Uterus (tissue), 4 donors: ENCODE data around the gene ZDHHC5. TPM values are rescaled to one million over a fixed set of nuclear protein-coding genes. Genes with fewer than 3 reads are reported as not detected.
A peak's percentile ranks its signal among the peaks of the same experiment; 100 is the strongest.

Experiments
- DNase-seq, 2 donors: peaks; one replicate each; pipeline ENCODE4 v3.0.0-alpha.2; 2019 to 2020
- H3K27ac ChIP-seq, 2 donors: fragments of 200-600 bp; sonication (generic); 1 replicate in 1 of 2; 2 replicates in 1 of 2; pipeline ENCODE4 v1.5.1; 2016 to 2018
- H3K27me3 ChIP-seq, 2 donors: fragments of 200-600 bp; sonication (generic); one replicate each; pipeline ENCODE4 v1.5.1; 2018 to 2019; ENCODE audit warnings: control low read depth in 1 of 2
- H3K36me3 ChIP-seq, 2 donors: fragments of 200-600 bp; sonication (generic); one replicate each; pipeline ENCODE4 v1.5.1; 2019; ENCODE audit warnings: control low read depth in 1 of 2
- H3K4me1 ChIP-seq, 2 donors: fragments of 200-600 bp; sonication (generic); one replicate each; pipeline ENCODE4 v1.5.1; 2018 to 2019; ENCODE audit warnings: control low read depth in 1 of 2
- H3K4me3 ChIP-seq, 2 donors: fragments of 200-600 bp; sonication (generic); 1 replicate in 1 of 2; 2 replicates in 1 of 2; pipeline ENCODE4 v1.5.1; 2018 to 2019; ENCODE audit warnings: mild to moderate bottlenecking in 1 of 2
- H3K9me3 ChIP-seq, 2 donors: fragments of 200-600 bp; sonication (generic); one replicate each; pipeline ENCODE4 v1.5.1; 2019; ENCODE audit warnings: control low read depth in 1 of 2
- POLR2A ChIP-seq, 2 donors: fragments of 450-650 bp; IDR thresholded peaks; one replicate each; pipeline ENCODE4 v1.6.1; 2016; ENCODE audit warnings: antibody characterized with exemption in 2 of 2, mild to moderate bottlenecking in 1 of 2, moderate library complexity in 1 of 2
- intact Hi-C: fragments of 100-400 bp; cut with DNase I; formaldehyde crosslinking; loops from one replicate; pipeline ENCODE4 v1.15.1; 2023; ENCODE audit warnings: low total_unique reads
- total RNA-seq, 4 donors: library from RNA; depleted of rRNA in 3 of 4; stranded (reverse); fragments of >200 nt in 3 of 4; gene quantifications; one replicate each; pipeline versions ENCODE4 v1.1.0 to v1.2.4, GENCODE V29; 2014 to 2023
- TF ChIP-seq, protein P1 (sequence below), 4 experiments: fragments of 200-600 bp in 2 of 4; fragments of 450-650 bp in 2 of 4; sonication (generic) in 2 of 4; IDR thresholded peaks; one replicate each; pipeline ENCODE4 v1.5.1; 2016 to 2019; ENCODE audit warnings: antibody characterized with exemption in 4 of 4, mild to moderate bottlenecking in 2 of 4, moderate library complexity in 1 of 4
- donor health status: DM: yes; HTN: yes; CAD: no.

ZDHHC5 gene
- total RNA-seq, 4 donors from 2014 or later: 27.2 to 50.6 (median 34.6) TPM

DNA sequence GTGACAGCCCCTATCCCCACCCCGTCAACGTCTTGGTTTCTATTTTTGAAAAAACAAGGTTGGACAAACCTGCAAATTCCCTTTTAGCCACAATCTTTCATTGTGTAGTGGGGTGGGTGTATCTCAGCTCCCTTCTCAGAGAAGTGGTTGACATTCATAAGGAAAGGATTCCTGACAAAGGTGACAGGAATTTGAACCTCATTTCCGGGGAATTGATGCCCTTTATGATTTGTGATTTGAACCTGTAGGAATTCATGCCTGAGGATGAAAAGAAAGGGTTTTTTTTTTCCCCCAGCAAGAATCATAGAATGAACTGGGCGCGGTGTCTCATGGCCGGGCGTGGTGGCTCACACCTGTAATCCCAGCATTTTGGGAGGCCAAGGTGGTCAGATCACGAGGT lies 32.7 kb upstream of the ZDHHC5 start:
- no peak overlapping the region for H3K4me3 ChIP-seq
- H3K4me1 ChIP-seq: peaks cover 0 to 14% of the 10 kb centered on the region in 2 donors
- intact Hi-C loops: loop anchor here (5.0 kb wide), 1 partner anchor 68 kb away; the partner anchor contains the start of gene UBE2L6
- H3K27me3 ChIP-seq: no peaks in the 10 kb centered on the region
- DNase-seq: no peak
- no peaks in the 10 kb centered on the region for H3K9me3 ChIP-seq
- no peak for TF ChIP-seq POLR2A (IDR thresholded peaks at IDR 0.05)
- TF ChIP-seq, protein P1, sequence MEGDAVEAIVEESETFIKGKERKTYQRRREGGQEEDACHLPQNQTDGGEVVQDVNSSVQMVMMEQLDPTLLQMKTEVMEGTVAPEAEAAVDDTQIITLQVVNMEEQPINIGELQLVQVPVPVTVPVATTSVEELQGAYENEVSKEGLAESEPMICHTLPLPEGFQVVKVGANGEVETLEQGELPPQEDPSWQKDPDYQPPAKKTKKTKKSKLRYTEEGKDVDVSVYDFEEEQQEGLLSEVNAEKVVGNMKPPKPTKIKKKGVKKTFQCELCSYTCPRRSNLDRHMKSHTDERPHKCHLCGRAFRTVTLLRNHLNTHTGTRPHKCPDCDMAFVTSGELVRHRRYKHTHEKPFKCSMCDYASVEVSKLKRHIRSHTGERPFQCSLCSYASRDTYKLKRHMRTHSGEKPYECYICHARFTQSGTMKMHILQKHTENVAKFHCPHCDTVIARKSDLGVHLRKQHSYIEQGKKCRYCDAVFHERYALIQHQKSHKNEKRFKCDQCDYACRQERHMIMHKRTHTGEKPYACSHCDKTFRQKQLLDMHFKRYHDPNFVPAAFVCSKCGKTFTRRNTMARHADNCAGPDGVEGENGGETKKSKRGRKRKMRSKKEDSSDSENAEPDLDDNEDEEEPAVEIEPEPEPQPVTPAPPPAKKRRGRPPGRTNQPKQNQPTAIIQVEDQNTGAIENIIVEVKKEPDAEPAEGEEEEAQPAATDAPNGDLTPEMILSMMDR (IDR thresholded peaks at IDR 0.05): no peak
- no peaks in the 10 kb centered on the region for H3K36me3 ChIP-seq
- no peak overlapping the region for H3K27ac ChIP-seq

DNA sequence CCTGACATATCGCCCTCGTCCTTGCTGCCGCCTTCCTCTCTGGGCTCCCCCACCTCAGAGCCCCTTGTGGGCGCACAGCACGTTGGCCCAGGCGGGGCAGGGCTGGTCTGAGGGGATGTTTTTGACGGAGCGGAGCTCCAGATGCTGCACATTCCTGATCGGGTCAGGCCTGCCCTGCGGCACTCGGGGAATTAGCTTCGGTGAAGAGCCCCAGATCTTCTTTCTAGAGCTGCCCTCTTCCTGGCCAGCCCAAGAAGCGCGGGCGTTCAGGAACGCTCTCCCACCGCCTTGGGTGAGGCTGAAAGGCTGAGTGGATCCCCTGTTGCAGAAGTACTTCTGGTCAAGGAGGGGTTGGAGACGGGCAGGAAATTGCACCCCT lies 30.3 kb upstream of the ZDHHC5 start:
- TF ChIP-seq, protein P1 (IDR thresholded peaks at IDR 0.05): no peak
- no peak for TF ChIP-seq POLR2A (IDR thresholded peaks at IDR 0.05)
- H3K4me1 ChIP-seq: peaks cover 0 to 14% of the 10 kb centered on the region in 2 donors
- H3K27ac ChIP-seq: peak overlapping the region; percentile 93 to 95
- no peaks in the 10 kb centered on the region for H3K36me3 ChIP-seq
- intact Hi-C loops: loop anchor here (5.0 kb wide), 1 partner anchor 70 kb away; the partner anchor contains the start of gene UBE2L6
- H3K27me3 ChIP-seq: no peaks in the 10 kb centered on the region
- H3K9me3 ChIP-seq: no peaks in the 10 kb centered on the region
- peak in 1 of 2 donors; percentile 31 for DNase-seq
- H3K4me3 ChIP-seq: peak overlapping the region; percentile 66 to 76

DNA sequence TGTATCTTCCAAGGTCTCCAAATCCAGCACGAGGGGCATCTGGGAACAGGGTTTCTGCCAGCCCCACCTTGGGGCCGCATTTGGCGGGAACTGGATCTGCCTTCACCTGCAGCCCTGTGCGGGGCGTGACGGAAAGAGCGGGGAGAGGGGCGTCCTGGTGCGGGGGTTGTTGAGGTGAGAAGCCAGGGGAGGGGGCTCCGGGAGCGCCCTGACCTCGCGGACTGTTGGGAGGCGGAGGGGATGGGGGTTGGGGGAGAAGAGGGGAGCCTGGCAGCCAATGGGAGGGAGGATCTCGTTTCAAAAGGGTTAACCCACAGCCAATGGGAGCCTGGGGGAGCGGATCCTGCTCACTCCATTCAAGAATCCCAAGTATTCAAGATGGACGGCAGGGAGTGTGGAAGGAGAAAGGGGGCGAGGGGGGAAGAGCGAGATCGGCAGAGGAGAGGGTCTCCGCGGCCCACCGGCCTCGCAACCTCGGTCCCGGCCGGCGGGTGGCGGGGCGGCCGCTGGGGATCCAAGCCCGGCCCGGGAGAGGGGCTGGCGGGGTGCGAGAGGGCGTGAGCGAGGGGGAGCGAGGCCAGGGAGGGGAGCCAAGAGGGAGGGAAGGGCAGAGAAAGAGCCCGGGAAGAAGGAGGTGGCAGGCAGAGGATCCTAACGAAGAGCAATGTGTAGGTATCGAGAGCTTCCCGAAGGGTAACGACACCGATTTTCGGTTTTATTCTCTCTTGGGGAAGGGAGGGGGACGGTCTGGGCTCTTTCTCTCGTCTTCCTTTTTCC lies 29.7 kb upstream of the ZDHHC5 start:
- Histone ChIP-seq H3K27me3 (no peaks in the 10 kb centered on the region), H3K36me3 (no peaks in the 10 kb centered on the region), H3K9me3 (no peaks in the 10 kb centered on the region), H3K4me1 (peaks cover 0 to 14% of the 10 kb centered on the region in 2 donors), H3K27ac (peak overlapping the region; percentile 93 to 95), H3K4me3 (peak overlapping the region; percentile 66 to 76)
- intact Hi-C loops: loop anchor here (5.0 kb wide), 1 partner anchor 71 kb away; the partner anchor contains the start of gene UBE2L6
- TF ChIP-seq POLR2A (IDR thresholded peaks at IDR 0.05): peak; percentile 30 to 54
- TF ChIP-seq, protein P1 (IDR thresholded peaks at IDR 0.05): no peak
- DNase-seq: peak; percentile 82 to 90

DNA sequence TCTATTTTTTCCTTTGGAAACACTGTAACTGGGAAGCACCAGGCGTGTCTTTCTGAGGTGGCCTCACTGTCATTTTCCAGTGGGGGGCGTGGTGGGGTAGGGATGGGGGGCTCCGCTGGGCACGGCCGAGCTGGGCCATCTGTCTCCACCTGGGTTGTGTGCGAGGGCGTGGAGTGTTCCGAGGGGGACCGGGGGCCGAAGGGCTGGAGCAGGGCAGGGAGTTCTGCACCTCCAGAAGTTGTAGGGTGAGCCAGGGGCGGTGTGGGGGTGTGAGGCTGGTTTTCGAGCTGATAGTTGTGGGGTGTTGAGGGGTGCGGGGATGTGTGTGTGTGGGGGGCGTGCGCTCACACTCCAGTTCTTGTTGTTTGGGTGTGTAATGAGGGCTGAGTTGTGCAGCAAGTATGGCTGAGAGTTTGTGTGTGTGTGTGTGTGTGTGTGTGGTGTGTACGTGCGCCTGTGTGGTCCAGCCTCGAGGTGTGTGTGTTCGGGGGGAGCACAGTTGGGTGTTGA lies 29.0 kb upstream of the ZDHHC5 start:
- H3K27me3 ChIP-seq: no peaks in the 10 kb centered on the region
- no peak for DNase-seq
- intact Hi-C loops: loop anchor here (5.0 kb wide), 1 partner anchor 72 kb away; the partner anchor contains the start of gene UBE2L6
- H3K4me3 ChIP-seq: peak overlapping the region; percentile 66 to 76
- H3K36me3 ChIP-seq: no peaks in the 10 kb centered on the region
- H3K27ac ChIP-seq: peak overlapping the region; percentile 93 to 95
- H3K4me1 ChIP-seq: peaks cover 0 to 14% of the 10 kb centered on the region in 2 donors
- TF ChIP-seq, protein P1 (IDR thresholded peaks at IDR 0.05): no peak
- no peak for TF ChIP-seq POLR2A (IDR thresholded peaks at IDR 0.05)
- no peaks in the 10 kb centered on the region for H3K9me3 ChIP-seq
